Pancreas (tissue), 10 donors: Measurements from ENCODE around the gene C21orf58. TPM values are rescaled to one million over a fixed set of nuclear protein-coding genes. Genes with fewer than 3 reads are reported as not detected.
A peak's percentile ranks its signal among the peaks of the same experiment; 100 is the strongest.

Experiments
- ATAC-seq, 4 donors: fragments of 200-7000 bp; cut with Tn5 transposase; one replicate each; pipeline versions ENCODE4 v1.8.0 to v1.9.1; 2020; ENCODE audit warnings: mild to moderate bottlenecking in 4 of 4, moderate library complexity in 4 of 4
- DNase-seq, 6 donors: peaks; one replicate each; pipeline ENCODE4 v3.0.0-alpha.2; 2020
- FAIRE-seq: peaks from 2 replicates; lab custom pipeline; 2012; peaks lifted over from hg19 to GRCh38; lab: Jason Lieb, UNC
- H3K27ac ChIP-seq, 4 donors: fragments of 200-600 bp; sonication (generic); 1 replicate in 3 of 4; 2 replicates in 1 of 4; pipeline versions ENCODE4 v1.5.0 to v1.8.0; 2020
- H3K27me3 ChIP-seq, 4 donors: fragments of 200-600 bp; one replicate each; pipeline ENCODE4 v1.8.0; 2021
- H3K36me3 ChIP-seq, 3 donors: fragments of 200-600 bp; sonication (generic) in 1 of 3; one replicate each; pipeline versions ENCODE4 v1.5.0 to v1.8.0; 2020 to 2021
- H3K4me1 ChIP-seq, 3 donors: fragments of 200-600 bp; one replicate each; pipeline ENCODE4 v1.8.0; 2021
- H3K4me3 ChIP-seq, 4 donors: fragments of 200-600 bp; sonication (generic) in 2 of 4; one replicate each; pipeline versions ENCODE4 v1.5.0 to v1.8.0; 2020 to 2021
- H3K9me3 ChIP-seq, 4 donors: fragments of 200-600 bp; one replicate each; pipeline ENCODE4 v1.8.0; 2021
- WGBS, 2 donors: extraction: QIAGEN DNeasy Blood & Tissue Kit; methylation state at CpG; one replicate each; pipeline ENCODE4 v1.1.7; 2013; 5-methylcytosine and 5-hydroxymethylcytosine counted together
- intact Hi-C, 3 donors: fragments of 100-400 bp; cut with DNase I; formaldehyde crosslinking; loops; one replicate each; pipeline versions ENCODE4 v1.11.1 to v1.14.2; 2022
- polyA plus RNA-seq, 2 donors: library from polyadenylated mRNA; stranded (reverse); fragments of 200-250 nt; gene quantifications; one replicate each; pipeline ENCODE4 v1.2.3, GENCODE V29; 2013
- total RNA-seq, 6 donors: library from RNA; stranded (reverse); fragmentation: NEBNext Ultra II Directional in 4 of 6; extraction: Animal tissue kit (Norgen Biotek cat#: 25700) in 4 of 6; gene quantifications; one replicate each; pipeline versions ENCODE4 v1.2.1 to v1.2.4, GENCODE V29; 2021 to 2023
- TF ChIP-seq, protein P1 (sequence below), 4 donors: fragments of 200-600 bp; sonication (generic) in 3 of 4; IDR thresholded peaks; one replicate each; pipeline versions ENCODE4 v1.5.0 to v1.8.0; 2021; ENCODE audit warnings: antibody characterized with exemption in 4 of 4
- donor health status: healthy with polysubstance abuse.
- donor health status: DM: no; HTN: no; CAD: no; lungs with moderate emphysema.
- donor health status: DM: no; HTN: no; CAD: no.
- donor health status: control.
- donor health status: control.
- donor health status: Bipolar disorder and iron deficiency.
- donor health status: DM: yes; HTN: yes; CAD: no.
- donor health status: DM: no; HTN: no; CAD: no.
- donor health status: DM: no; HTN: no; CAD: no.
- donor health status: DM: yes; HTN: yes; CAD: no.

The C21orf58 gene
- total and polyA plus RNA-seq, 8 donors, result 0.88 to 13.1 (median 2.7) TPM

DNA sequence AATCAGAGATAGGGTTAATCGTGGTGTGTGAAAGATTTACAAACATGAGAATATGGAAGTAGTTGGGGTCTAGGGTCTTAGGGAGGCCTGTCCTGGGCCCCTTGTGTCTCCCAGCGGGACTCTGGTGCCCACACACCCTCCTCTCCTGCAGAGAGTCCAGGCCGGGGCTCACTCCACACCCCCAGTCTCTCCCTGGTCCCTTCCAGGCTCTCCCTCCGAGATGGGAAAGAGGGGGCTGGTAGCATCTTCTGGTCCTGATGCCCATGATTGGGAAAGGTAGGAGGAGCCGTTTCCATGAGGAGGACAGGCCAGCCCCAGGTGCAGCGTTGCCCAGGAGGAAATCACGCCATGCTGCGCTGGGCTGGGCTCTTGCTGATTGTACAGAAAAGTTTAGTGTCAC lies 26.9 kb upstream of the C21orf58 start:
- no peak overlapping the region for H3K27ac ChIP-seq
- no peak for FAIRE-seq
- intact Hi-C loops, result no loop called here

DNA sequence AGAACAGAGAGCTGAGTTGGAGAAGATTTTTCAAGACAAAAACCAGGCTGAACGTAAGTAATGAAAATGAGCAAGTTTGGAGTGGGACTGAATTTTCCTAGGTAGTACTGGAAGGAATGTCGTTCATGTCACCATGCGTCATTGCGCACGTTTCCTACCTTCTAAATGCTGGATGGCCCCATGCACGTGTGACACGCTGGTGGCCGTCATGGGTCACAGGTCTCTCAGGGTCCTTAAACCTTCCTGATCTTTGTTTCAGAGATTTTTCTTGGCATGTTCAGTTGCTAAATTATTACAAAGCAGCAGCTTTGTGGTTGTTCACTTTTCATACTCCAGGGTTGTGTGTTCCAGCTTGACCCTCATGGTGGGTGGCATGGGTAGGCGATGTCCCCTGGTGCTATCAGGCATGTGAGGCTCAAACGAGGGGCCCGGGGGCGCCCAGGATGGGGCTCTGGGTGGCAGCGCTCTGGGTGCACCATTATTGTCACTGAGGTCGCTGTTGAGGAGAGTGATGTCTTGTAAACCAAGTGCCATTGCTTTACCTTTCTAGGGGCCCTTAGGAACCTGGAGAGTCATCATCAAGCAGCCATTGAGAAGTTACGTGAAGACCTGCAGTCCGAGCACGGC lies 25.6 kb upstream of the C21orf58 start:
- DNase-seq (no peak), ATAC-seq (no peak), FAIRE-seq (no peak)
- intact Hi-C loops, result no loop called here
- 94 to 98% methylated on average over 17 of the region's 17 CpGs for WGBS, 2 donors
- H3K4me1 ChIP-seq, result no peaks in the 10 kb centered on the region
- H3K9me3 ChIP-seq, result no peaks in the 10 kb centered on the region
- no peak overlapping the region for H3K27ac ChIP-seq
- H3K36me3 ChIP-seq, result peaks cover 3 to 43% (median 18%) of the 10 kb centered on the region in 3 donors
- no peaks in the 10 kb centered on the region for H3K27me3 ChIP-seq
- no peak overlapping the region for H3K4me3 ChIP-seq
- TF ChIP-seq, protein P1, sequence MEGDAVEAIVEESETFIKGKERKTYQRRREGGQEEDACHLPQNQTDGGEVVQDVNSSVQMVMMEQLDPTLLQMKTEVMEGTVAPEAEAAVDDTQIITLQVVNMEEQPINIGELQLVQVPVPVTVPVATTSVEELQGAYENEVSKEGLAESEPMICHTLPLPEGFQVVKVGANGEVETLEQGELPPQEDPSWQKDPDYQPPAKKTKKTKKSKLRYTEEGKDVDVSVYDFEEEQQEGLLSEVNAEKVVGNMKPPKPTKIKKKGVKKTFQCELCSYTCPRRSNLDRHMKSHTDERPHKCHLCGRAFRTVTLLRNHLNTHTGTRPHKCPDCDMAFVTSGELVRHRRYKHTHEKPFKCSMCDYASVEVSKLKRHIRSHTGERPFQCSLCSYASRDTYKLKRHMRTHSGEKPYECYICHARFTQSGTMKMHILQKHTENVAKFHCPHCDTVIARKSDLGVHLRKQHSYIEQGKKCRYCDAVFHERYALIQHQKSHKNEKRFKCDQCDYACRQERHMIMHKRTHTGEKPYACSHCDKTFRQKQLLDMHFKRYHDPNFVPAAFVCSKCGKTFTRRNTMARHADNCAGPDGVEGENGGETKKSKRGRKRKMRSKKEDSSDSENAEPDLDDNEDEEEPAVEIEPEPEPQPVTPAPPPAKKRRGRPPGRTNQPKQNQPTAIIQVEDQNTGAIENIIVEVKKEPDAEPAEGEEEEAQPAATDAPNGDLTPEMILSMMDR (IDR thresholded peaks at IDR 0.05), result no peak

More for the DNA sequence above, 26.9 kb upstream of the C21orf58 start:
- TF ChIP-seq, protein P1 (IDR thresholded peaks at IDR 0.05), result no peak
- DNase-seq (no peak), ATAC-seq (no peak)
- WGBS, 2 donors, result 92 to 98% methylated on average over 7 to 8 of the region's 8 CpGs
- Histone ChIP-seq H3K27me3 (no peaks in the 10 kb centered on the region), H3K36me3 (peaks cover 3 to 45% (median 18%) of the 10 kb centered on the region in 3 donors), H3K4me1 (no peaks in the 10 kb centered on the region), H3K4me3 (no peak overlapping the region), H3K9me3 (no peaks in the 10 kb centered on the region)

DNA sequence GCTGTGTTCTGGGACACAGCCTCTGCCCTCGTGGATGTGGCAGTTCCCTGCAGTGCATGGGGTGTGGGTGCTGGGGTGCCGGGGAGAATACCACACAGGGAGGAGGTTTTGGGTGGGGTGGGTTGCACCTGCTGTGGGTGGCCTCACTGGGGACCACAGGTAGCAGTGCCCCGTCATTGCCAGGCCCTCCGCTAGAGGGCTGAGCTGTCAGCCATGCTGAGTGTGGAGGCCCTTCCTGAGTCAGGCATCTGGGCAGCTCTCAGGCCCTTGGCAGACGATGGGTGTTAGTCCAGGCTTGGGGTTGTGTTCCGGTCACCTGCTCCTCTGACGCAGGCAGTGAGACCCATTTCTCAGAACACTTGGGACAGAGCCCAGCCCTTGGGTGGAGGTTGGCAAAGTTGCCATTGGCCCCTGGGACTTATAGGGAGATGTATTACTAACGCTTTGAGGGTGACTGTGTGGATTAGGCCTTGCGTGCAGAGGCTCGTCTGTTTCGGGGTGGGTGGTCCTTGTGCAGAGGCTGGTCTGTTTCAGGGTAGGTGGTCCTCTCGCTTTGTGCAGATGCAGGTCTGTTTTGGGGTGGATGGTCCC lies 24.2 kb upstream of the C21orf58 start:
- intact Hi-C loops, result no loop called here
- Histone ChIP-seq H3K36me3 (peaks cover 0 to 40% (median 18%) of the 10 kb centered on the region in 3 donors), H3K27me3 (no peaks in the 10 kb centered on the region), H3K27ac (no peak overlapping the region), H3K4me3 (no peak overlapping the region), H3K4me1 (no peaks in the 10 kb centered on the region), H3K9me3 (no peaks in the 10 kb centered on the region)
- FAIRE-seq (no peak), DNase-seq (peak in 3 of 6 donors; percentile 32 to 77 (median 47)), ATAC-seq (peak in 2 of 4 donors; percentile 57 to 60)
- WGBS, 2 donors, result 85 to 92% methylated on average over 12 of the region's 12 CpGs
- TF ChIP-seq, protein P1 (IDR thresholded peaks at IDR 0.05), result no peak

DNA sequence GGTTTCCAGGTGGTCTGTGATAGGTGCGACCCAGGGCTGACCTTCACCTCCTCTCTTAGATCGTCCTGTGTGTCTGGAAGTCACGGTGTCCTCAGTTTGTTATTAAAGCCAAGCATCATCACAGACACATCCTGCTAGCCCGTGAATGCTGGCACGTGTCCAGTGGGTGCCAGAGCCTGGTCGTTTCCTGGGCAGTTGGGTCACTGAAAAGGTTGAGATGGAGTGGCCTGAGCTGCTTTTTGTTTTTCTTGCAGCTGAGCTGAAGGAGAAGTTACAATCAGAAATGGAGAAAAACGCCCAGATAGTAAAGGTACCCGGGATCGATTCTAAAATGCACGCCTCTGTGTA lies 23.5 kb upstream of the C21orf58 start:
- no peak for FAIRE-seq
- Histone ChIP-seq H3K27me3 (no peaks in the 10 kb centered on the region), H3K36me3 (peaks cover 0 to 40% (median 18%) of the 10 kb centered on the region in 3 donors), H3K27ac (no peak overlapping the region), H3K9me3 (no peaks in the 10 kb centered on the region), H3K4me3 (no peak overlapping the region), H3K4me1 (no peaks in the 10 kb centered on the region)
- no peak for DNase-seq
- no peak for ATAC-seq
- intact Hi-C loops, result no loop called here
- WGBS, 2 donors, result 75 to 78% methylated on average over 10 of the region's 10 CpGs
- TF ChIP-seq, protein P1 (IDR thresholded peaks at IDR 0.05), result no peak
